CD1c-positive myeloid dendritic cell (primary cell): ENCODE results near the gene DNAJA3.
A peak's percentile ranks its signal among the peaks of the same experiment; 100 is the strongest.

Experiments used
- DNase-seq: peaks from one replicate; pipeline ENCODE4 v3.0.0-alpha.2; 2016; ENCODE audit errors: extremely low spot score

The DNAJA3 gene

DNA sequence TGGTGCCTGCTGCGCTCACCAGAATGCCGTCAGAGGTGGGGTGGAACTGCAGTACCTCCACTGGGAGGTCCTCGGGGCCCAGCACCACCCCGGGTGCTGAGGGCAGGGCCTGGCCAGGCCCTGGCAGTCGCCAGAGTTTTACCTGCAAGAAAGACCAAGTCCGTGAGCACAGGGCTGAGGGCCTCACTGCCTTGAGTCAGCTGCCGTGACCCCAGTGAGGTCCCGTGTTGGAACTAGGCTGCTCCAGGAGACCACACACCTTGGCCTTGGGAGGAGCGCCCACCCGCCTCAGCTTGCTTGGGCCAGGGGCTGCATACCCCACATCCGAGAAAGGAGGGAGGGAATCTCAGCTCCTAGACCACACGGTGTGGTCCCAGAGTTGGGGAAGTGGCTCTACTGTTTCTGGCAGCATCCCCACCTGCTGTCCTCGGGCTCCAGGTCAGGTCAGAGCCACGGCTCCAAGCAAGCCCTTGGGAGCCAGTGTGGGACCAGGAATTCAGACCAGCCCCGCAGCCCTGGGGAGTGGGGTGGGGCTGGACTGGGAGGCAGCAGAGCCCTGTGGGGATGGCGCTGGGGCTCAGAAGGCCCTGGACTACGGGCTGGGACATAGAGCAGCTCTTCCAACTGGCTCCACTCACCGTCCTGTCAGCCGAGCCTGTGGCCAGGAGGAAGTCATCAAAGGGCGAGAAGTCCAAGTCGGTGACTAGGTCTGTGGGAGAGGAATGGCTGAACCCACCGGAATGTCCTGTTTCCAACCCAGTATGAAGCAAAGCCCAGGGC, 17.9 kb upstream of the DNAJA3 start:
- DNase-seq: no peak

DNA sequence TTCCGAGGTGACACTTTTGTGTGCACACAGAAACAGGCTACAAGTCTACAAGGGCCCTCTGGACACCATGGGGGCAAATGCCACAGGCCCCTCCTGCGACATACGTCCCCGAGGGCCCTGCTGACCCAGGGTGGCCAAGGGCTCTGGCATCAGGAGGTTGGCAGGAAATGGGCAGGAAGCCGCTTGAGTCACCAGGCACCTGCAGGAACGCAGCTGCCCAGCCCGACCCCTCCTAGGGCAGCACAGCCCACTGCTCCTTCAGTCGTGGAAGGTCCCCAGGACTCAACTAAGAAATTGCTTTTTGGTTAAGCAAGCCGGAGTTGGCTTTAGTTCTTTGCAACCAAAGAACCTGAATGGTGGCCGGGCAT, 17.4 kb upstream of the DNAJA3 start:
- no peak for DNase-seq

DNA sequence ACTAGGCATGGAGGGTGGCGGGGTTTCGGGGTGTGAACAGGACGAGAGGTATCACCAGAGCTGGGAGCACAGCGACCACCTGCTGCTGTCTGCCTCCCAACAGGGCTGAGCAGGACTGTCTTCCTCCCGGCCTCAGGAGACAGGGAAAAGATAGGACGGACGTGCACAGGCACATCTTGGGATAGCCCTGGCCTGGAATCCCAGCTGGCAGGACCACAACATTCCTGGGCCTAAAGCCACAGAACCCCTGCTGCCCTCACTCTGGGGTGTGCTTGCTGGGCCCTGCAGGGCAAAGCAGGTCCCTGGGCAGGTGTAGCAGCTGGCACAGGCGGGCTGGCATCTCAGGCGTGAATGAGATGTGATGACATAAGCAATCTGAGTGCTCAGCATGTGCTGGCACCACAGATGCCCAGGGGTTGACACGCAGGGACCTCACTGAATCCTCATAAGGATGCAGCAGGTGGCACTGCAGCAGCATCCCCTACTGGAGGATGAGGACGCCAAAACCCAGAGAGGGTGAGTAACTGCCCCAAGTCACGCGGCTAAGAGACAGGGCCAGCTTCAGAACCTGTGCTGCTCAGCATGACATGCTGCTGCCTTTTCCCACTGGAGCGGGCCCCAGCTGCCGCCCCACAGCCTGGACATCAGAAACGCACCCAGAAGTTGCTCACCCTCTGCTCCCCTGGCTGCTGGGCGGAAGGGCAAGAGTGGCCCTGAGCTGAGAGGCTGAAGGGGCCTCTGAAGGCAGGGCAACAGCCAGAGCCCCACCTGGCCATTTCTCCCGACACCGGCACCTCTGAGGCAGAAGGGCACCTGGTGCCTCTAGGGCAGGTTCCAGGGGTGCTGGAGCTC, 16.4 kb upstream of the DNAJA3 start:
- DNase-seq: no peak

DNA sequence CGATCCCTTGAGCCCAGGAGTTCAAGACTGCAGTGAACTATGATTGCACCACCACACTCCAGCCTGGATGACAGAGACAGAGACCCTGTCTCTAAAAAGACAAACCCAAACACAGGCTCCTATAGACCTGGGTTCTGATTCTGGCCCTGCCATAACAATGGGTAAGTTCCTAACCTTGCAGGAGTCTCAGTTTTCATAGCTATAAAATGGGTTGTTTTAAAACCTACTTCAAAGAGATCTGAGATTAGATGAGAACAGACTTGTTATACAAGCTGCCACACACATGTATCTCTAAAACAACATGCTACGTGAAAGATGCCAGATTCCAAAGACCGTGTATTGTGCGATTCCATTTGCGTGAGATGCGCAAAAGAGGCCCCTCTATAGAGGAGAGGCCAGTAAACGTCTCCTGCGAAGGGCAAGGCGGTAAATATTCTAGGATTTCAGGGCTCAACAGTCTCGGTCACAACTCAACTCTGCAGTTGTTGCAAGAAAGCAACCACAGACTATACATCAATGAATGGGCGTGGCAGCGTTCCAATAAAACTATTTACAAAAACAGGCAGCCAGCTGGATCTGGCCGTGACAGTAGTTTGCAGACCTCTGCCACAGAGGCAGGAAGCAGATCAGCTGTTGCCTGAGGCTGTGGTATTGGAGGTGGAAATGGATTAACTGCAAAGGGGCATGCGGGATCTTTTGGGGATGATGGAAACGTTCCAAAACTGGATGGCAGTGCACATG, 15.2 kb upstream of the DNAJA3 start:
- DNase-seq: no peak

DNA sequence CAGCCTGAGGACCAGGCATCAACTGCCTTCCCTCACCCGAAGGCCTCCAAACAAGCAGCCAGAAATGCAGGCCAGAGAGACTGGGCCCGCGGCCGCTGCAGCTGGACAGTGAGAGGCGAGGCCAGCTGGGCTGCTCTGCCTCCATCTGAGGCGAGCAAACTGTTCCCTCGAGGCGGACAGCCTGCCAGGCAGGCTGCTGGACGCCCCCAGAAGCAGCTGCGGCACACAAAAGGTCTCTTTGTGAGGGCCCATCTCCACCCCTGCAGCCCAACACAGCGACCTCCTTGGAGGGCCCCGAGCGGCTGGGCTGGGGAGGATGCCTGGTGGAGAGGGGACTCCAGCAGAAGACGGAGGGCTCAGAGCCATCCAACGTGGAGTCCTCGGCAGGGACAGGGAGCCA, 14.0 kb upstream of the DNAJA3 start:
- no peak for DNase-seq

DNA sequence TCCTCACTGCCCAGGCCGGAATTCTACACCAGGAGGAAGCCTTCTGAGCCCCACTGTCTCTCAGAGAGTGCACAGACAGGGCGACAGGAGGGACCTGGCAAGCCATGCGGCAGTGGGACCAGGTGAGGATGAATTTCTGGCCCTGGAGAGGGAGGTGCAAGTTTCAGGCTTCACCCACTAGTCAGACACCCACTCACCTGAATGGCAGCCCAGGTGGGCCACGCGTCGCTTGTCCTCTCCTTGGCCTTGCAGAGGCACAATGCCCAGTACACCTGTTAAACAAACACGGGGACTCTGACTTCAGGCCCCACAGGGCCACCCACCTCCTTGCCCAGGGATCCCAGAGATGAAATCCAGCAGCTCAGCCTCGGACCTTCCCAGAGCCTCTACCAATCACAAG, 13.5 kb upstream of the DNAJA3 start:
- DNase-seq: no peak

DNA sequence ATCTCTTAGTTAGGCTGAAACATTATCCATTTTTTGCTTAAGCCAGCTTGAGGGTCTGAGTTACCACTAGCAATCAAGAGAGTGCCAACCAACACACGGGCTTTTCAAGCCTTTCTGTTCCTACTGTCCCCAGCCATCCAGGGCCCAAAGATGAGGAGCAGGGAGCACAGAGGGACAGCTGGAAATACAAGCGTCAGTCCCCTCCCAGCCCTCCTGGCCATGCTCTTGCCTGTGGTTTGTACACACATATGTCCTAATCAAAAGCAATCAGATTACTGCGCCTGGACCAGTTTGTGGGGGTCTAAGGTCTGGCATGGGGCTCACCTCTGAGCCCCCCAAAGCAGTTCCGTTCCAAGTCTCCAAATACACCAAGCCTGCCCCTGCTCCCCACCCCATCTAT, 12.8 kb upstream of the DNAJA3 start:
- no peak for DNase-seq

DNA sequence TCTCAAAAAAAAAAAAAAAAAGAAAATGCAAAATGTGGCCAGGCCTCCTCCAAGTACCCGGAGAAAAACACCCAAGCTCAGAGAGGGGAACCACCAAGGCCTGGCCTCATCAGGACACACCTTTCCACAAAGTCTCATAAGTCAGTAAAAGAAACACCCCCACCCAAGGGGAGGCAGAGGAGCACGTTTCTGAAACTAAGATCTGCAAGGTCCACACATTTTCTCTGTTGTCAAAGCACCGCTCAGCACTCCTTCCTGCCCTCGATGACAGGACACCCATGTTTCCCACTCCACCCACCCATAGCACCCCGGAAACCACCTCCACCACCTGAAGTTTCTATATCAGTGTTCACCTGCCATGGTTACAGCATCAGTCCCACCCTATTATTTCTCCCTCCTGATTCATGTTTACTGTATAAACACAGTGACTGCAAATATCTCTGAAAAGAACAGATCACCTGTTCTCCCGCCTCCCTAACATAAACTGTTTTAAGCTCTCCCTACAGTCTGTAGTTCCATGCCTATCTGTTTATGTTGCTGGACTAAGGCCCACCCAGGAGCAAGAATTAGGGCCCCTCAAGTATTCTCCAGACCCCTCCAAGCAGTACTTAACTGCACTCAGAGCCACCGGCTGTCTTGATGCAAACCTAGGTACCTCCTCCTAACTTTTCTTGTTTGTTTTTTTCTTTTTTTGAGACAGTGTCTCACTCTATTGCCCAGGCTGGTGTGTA, 11.3 kb upstream of the DNAJA3 start:
- peak; percentile 38 for DNase-seq

DNA sequence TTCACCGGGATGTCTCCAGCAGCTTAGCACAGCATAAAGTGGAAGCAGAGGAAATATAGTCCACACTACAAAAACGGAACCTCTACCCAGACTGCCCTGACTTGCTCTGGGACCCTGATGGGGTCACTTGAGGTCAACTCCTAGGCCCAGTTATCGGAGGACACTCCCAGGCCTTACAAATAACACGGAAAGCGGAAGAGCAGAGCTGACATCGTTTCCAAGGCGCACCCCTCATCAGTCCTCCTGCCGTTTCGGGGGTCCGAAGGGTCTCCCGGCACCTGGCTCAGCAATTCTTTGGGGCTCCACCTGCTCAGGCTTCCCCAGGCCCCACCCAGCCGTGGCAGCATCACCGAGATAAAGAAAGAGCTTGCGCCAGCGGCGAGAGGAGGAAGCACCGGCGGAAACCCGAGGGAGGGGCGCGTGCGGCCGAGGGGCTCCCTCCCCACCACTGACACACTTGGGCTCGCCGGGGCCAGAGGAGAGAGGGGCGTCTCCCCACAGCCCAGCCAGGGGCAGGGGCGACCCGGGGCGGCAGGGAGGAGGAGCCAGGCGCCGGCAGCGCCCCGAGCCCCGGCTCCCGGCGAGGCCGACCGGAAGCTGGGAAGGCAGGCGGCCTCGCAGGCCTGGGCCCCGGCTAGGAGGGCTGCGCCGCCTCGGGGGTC, 10.0 kb upstream of the DNAJA3 start:
- DNase-seq: peak; percentile 88

DNA sequence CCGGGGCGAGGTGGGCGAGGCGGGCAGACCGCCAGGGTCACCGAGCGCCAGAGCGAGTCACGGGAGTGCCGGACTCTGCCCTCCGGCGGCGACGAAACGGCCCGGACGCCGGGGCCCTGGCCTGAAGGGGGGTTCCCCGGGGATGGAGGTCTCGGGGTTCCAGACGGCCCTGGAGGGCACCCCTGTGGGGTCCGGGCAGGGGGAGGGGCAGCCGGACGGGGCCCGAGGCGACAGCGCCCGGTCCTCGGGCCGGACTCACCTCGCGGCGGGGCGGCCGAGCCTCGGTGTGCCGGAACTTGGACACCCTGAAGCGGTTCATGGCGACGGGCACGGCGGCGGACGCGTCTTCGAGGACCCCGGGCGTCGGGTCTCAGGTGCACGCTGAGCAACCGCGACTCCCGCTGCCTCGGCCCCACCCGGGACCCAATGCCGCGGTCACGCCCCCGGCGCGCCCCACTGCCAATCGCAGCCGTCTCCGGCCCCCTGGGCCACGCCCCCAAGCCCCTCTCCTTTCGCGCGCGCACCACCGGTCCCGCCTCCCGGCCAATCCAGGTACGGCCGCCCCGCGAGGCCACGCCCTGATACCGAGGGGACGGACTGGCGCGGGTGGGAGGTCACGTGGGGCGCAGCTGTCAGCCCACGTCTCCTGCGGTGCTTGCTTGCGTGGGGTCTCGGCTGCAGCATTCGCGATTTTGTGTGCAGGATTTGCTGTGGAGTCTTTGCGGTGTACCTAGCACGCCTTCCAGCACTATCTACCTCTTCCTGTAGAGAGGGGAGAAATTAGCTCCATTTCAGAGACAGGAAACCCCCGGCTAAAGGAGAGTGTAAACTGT, 9.3 kb upstream of the DNAJA3 start, which contains the start of gene CORO7:
Gene CORO7 (minus strand): TSS at position 397 of the 833 bp plus-strand sequence. CDS start 78 bp downstream, at position 319.
- DNase-seq: peak; percentile 97

DNA sequence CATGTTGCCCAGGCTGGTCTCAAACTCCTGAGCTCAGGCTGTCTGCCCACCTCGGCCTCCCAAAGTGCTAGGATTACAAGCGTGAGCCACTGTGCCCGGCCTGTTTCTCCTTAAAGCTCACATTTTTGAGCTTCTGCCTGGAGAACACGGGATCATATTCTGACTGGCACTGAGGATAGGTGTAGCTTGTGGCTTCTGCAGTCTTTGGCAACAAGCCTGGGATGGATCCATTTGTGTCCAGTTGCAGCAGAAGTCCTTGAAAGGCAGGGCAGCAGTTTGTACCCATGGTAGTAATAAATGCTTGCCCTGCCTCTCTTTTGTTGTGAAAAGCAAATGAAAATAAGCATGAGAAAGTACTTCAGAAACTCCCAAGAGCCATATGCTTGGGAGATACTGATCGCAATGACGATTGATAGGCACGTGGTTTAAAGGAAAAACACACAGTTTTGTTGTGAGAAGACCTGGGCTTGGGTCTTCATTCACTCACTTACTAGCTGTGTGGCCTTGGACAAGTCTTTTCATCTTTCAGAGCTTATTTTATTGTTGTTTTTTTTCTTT, 6.2 kb upstream of the DNAJA3 start:
- DNase-seq: no peak

DNA sequence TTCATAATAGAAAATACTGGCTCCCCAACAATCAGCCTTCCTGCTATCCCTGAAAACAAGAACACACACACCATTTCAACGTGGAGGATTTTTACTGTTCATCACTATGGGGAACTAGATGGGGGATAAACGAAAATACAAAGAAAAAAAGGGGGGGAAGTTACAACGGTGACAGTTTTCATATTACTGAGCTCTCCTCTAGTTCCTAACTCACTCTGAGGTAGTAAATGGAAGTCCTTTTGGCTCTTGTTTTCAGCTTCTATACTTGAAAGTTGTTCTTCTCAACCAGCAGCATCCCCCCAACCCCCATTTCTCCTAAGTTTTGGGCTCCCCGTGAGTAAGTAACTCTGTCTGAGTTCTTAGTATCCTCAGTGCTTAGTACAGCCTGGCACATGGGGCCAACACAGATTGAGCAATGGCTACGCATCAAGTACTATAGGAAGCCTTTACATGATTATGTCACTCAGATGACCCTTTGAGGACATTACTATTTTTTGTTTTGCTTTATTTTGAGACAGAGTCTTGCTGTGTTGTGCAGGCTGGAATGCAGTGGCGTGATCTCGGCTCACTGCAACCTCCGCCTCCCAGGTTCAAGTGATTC, 5.1 kb upstream of the DNAJA3 start:
- peak; percentile 69 for DNase-seq

DNA sequence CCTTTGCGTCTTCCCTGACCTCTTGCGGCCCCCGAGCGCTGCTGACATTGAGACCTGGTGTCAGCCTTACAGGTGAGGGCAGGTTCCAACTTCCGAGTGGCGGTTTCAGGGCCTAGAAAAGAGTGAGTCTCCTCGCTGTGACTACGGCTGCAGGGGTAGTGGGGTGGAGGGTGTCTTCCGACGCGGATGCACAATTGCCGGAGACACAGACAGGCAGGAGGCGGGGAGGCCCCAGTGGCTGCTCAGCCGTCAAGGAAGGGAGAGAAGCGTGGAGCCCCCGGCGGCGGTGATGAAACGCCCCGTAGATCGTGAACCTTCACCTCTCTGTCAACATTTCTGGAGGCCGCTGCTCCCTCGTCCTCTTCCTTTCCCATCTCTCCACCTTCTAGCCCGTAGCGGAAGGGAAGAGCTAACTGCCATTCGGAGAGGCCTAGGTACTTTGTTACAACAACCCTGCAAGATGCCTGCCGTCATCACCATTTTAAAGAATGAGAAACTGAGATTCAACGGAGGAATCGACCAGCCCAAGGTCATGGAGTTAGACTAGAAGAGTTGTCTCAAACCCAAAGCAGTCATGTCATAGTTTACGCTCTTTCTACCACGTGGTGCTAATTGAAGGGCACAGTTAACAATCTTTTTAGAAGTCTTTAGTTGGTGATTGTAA, 485 bp downstream of the DNAJA3 start:
- peak; percentile 19 for DNase-seq

DNA sequence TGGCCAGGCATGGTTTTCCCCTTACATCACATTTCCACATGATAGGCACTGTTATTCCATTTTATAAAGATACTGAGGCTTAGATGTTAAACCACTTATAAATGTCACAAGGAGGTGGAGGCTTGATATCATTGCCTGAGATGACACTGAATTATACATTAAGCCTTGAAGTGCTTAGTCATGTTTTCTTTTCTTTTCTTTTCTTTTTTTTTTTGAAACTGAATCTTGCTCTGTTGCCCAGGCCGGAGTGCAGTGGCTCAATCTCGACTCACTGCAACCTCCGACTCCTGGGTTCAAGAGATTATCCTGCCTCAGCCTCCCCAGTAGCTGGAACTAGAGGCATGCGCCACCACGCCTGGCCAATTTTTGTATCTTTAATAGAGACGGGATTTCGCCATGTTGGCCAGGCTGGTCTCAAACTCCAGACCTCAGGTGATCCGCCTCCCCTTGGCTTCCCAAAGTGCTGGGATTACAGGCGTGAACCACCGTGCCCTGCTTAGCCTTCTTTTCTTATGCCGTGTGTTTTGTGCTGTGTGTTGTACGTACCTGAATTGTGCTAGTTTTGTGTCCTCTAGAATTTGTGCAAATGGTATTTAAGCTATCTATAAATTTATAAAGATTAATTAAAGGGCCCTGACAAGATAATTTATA, 1.2 kb downstream of the DNAJA3 start:
- DNase-seq: no peak

DNA sequence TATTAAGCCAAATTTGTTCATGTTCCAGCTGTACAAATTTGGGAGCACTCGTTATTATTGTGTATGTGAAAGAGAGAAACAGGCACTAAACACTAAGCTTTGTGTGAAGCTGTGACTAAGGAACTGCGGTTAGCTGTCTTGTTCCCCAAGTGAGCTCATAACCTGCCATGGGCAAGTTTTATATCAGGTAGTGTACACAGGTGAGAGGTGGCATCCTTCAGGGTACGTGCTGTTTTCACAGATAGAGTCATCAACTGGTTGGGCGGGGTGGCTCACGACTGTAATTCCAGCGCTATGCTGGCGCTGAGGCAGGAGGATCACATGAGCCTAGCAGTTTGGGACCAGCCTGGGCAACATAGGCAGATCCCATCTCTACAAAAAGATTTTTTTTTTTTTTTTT, 2.8 kb downstream of the DNAJA3 start:
- DNase-seq: no peak

DNA sequence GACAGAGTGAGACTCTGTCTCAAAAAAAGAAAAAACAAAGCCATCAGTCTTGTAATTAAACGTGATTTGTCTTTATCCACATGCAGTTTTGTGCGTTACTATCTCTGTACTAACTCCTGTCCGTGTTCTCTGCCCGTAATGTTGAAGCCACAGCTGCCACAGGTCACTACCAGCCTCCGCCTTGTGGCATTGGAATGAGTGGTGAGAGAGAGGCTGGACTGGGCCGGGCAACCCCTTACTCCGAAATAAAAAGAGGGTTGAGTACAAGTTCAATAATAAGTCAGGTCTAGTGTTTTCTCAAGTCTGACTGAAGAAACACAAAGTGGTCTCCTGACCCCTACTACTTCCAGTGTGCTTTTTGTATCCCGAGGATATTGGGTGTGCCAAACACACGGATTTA, 5.4 kb downstream of the DNAJA3 start:
- no peak for DNase-seq

DNA sequence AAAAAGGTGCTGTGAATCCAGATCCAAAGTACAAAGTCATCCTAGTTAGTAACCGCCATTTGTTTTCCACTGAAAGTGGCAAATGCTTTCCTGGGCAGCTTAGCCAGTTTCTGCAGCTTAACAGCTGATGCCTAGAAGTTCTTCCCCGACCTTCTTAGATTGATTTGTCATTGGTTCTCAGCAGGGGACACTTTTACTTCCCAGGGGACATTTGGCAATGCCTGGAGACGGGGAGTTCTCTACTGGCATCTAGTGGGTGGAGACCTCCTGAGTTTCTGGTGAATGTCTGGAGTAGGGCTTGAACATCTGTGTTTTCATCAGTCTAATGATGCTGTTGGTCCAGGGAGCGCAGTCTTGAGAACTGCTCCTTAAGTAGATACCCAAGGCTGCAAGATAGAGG, 7.6 kb downstream of the DNAJA3 start:
- no peak for DNase-seq
